Activated T-helper 1 cell treated with Interleukin-2 at 50 U/mL for 16 hours (primary cell): Measurements from ENCODE around the gene OR2B2.
"Not testable (repeated sequence)": the region's sequence is repeated elsewhere in the genome, so short reads cannot be mapped to it uniquely, and the experiment has no call there.

ENCODE experiments used
- DNase-seq: peaks from one replicate; pipeline ENCODE4 v3.0.0-alpha.2; 2020; ENCODE audit warnings: low read depth

Gene OR2B2

DNA sequence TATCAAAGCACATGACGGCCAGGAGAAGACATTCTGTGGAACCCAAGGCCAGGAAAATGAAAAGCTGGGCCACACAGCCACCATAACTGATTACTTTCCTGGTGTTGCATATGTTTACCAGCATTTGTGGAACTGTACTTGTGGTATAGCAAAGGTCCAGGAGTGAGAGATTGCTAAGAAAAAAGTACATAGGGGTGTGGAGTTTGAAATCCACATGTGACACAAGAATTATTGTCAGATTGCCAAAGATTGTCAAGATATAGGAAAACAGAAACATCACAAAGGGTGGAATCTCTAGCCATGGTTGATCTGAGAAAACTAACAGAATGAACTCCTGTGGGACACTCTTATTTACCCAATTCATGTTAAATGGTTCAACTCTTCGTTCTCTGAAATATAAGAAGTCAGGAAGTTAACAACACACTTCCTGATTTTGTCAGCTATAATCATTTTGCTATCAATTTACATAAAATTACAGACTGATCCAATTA is at the start of gene OR2B2:
TSS of gene OR2B2 (minus strand) at position 441 of the 491 bp plus-strand sequence. CDS start at position 364, 77 bp downstream.
- no peak for DNase-seq

DNA sequence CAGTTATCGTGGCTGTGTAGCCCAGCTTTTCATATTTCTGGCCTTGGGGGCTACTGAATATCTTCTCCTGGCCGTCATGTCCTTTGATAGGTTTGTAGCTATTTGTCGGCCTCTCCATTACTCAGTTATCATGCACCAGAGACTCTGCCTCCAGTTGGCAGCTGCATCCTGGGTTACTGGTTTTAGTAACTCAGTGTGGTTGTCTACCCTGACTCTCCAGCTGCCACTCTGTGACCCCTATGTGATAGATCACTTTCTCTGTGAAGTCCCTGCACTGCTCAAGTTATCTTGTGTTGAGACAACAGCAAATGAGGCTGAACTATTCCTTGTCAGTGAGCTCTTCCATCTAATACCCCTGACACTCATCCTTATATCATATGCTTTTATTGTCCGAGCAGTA is 45.3 kb upstream of the OR2B2 start:
- no peak for DNase-seq

DNA sequence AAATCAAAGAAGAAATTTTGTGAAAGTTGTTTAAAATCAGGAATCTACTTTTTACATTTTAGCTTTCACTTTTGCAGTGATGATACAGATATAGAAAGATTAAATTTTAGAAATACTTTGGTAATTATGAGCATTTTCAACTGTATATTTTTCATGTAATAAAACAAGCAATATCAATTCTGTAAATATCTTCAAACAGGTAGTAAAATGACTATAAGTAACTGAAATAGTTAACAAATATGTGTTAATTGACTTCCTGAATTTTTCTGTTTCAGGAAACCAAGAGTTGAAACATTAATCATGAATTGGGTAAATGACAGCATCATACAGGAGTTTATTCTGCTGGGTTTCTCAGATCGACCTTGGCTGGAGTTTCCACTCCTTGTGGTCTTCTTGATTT is 44.7 kb upstream of the OR2B2 start, which contains the start of gene OR2B6:
TSS of gene OR2B6 (plus strand) at position 301 of the 400 bp plus-strand sequence. CDS start at position 301, 0 bp downstream.
- no peak for DNase-seq

DNA sequence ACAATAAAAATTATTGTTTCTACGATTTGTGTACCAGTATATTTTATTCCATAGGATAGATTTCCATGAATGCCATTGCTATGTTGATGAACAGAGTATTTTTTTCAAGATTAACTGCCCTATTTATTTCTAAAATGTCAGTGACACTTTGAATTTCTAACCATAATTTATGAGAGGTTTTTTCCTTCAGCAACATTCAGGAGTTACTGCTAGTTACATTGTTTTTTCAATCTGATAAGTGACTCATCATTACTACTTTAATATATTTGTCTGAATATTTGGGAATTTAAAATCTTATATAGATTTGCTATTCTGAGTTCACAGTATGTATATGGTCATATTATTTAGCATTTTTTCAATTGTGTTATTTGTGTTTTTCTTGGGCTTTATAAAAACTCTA is 38.8 kb upstream of the OR2B2 start:
- DNase-seq, result no peak

DNA sequence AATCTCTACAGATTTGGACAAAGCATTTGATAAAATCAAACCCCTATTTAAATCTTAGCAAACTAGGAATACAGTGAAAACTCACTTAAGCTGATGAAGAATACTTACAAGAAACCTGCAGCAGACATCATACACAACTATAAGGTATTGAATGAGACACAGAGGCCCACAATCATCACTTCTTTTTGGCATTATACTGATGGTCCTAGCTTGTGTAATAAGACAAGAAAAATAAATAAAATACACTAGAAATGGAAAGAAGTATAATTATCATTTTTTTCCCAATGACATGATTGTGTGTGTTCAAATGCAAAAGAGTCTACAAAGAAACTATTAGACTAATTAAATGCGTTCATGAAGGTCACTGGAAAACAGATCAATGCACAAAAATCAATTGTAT is 36.0 kb upstream of the OR2B2 start:
- no peak for DNase-seq

DNA sequence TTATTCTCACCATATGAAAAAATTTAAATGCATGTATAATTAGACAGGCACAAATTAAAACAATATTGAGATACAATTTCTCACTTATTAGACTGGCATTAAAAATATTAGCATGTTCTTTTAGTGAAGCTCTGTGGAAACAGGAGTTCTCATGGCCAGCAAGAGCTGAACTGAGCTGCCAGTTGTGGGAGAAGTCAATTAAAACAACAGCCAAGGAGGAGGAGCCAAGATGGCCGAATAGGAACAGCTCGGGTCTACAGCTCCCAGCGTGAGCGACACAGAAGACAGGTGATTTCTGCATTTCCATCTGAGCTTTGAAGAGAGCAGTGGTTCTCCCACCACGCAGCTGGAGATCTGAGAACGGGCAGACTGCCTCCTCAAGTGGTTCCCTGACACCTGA is 30.9 kb upstream of the OR2B2 start:
- not testable (repeated sequence) for DNase-seq

DNA sequence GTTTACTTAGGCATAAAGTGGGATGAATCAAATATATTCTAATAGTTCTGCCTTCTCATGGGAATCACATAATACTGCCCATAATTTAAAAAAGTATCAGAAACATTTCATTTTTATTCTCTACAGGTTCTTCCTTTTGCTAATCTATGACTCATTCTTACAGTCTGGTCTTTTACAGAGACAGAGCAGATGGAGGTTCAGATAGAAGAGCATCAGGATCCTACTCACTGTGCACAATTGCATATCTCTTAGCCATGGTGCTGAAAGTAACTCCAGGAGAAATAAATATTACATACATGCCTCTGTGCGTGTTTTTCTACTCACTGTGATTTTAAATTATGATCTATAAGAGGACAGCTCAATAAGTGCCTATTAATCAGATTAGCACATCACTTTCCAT is 28.6 kb upstream of the OR2B2 start:
- DNase-seq, result no peak

DNA sequence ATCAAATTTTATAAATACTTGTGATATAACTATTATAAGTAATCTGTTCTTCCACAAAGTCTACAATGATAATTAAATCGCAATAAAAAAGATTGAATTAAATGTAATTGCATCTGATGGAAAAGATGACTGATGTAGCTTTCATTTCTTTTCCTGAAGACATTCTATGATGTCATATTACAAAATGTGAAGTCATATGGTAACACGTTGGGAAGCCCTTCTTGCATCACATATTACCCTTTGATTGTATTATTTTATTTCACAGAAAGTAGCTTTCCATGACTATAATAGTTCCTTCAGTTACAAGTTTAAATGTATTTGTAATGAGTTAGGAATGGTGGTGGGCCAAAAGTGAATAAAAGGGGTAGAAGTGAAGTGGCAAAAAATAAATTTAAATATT is 19.0 kb upstream of the OR2B2 start:
- DNase-seq, result no peak

DNA sequence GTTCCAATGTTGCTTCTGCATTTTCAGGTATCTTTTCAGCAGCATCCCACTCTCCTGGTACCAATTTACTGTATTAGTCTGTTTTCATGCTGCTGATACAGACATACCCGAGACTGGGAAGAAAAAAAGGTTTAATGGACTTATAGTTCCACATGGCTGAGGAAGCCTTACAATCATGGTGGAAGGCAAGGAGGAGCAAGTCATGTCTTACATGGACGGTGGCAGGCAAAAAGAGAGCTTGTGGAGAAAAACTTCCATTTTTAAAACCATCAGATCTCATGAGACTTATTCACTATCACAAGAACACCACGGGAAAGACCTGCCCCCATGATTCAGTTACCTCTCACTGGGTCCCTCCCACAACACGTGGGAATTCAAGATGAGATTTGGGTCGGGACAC is 17.7 kb upstream of the OR2B2 start:
- not testable (repeated sequence) for DNase-seq

DNA sequence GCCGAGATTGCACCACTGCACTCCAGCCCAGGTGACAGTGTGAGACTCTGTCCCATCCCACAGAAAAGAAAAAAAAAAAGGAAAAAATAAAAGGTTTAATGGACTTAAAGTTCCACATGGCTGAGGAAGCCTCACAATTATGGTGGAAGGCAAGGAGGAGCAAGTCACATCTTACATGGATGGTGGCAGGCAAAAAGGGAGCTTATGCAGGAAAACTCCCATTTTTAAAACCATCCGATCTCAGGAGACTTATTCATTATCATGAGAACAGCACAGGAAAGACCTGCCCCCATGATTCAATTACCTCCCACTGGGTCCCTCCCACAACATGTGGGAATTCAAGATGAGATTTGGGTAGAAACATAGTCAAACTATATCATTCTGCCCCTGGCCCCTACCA is 15.8 kb upstream of the OR2B2 start:
- not testable (repeated sequence) for DNase-seq

DNA sequence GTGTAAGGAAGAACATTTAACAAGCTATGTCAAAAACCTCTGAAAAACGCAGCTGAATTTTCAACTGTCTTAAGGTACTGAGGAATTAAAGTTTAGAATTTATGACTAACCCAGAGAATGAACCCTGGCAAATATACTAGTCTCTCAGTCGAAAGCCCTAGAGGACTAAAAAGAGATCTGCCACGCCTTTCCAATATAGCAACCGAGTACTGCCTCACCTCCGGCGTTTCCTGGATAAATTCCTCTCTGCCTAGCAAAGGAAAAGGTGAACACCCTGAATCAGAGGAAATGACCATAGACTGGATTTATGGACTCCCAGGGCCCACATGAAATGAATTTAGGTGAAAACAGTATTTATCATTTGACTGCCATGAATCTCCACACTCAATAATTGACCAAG is 12.0 kb upstream of the OR2B2 start:
- no peak for DNase-seq

DNA sequence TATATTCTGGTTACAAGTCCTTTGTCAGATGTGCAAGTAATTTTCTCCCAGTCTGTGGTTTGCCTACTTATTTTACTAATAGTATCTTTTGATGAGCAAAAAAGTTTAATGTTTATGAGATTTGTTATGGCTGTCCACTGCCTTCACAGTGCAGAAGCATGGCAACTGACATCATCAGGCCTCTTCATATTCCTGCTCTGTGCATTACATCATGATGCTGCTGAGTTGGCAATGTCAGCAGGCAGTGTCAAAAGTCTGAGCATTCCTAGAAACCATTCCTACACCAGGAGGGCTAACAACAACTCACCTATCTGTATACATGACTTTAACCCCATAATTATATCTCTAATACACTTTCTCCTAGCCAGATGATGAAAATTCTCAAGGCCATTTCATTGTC is 10.8 kb upstream of the OR2B2 start:
- DNase-seq, result no peak

DNA sequence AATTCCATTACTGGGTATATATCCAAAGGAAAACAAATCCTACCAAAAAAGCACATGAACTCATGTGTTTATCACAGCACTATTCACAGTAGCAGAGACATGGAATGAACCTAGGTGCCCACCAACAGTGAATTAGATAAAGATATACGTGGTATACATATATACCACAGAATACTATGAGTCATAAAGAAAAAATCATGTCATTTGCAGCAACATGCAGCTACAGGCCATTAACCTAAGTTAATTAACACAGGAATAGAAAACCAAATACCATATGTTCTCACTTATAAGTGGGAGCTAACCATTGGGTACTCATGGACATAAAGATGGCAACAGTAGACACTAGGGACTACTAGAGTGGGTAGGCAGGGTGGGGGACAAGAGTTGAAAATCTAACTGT is 4.2 kb downstream of the OR2B2 start:
- DNase-seq, result no peak

DNA sequence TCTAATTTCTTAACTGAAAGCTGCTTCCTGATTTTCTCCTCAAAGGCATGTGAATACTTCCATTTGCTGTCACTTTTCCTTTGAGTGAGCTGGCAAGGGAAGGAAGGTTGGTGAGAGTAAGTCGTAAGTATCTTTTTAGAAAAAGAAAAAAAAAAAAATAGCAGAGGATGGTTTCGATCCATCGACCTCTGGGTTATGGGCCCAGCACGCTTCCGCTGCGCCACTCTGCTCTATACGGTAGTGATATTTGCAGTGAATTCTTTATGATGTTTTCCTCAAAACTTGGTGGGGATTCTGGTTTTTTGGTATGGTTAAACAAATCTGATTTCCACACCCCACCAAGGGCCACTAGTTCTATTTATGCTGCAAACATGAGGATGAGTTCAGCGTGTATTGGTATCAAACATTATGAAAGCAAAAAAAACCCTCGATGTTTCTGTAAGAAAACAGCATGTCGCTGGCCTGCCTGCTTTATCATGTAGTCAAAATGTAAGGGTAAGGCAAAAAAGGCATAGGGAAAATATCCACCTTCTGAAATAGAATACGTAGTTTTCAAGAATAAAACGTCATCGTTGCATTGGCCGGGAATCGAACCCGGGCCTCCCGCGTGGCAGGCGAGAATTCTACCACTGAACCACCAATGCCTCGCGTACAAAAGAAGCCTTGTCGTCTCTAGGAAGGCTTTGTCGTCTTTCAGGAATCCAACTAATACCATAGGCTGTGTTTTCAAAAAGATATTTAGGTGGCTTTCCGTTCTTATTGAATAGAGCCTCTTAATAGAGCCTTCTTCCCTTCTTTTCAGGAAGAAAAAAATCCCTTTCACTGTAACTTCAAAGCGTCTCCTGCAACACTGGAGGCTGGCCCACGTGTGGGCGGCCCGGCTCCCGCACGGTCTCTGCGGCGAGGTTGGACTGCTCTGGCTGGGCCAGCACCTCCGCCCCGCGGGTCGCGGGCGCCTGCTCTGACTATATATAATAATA is 9.6 kb downstream of the OR2B2 start:
- DNase-seq, result peak; percentile 70

DNA sequence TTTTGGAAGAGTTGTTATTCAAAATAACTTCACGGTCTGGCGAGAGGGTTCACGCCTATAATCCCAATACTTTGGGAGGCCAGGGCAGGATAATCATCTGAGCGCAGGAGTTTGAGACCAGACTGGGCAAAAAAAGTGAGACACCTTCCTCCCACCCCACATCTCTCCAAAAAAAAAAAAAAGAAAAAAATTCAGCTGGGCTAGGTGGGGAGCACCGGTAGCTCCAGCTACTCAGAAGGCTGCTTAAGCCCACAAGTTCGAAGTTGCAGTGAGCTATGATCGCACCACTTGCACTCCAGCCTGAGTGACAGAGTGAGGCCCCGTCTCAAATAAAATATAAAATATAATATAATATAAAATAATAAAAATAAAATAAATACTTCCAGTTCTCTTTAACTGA is 10.4 kb downstream of the OR2B2 start:
- DNase-seq, result no peak

DNA sequence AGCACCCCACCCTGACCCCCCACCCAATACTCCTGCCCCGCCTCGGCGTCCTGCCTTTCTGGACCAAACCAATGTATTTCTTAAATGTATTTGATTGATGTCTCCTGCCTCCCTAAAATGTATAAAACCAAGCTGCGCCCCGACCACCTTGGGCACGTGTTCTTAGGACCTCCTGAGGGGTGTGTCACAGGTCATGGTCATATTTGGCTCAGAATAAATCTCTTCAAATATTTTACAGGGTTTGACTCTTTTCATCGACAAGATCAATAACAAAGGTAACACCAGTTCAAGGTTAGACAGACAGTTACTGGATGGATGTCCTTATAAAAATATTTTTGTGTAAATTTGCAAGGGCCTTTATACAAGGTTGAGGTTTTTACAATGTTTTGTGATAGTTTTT is 12.0 kb downstream of the OR2B2 start:
- DNase-seq, result not testable (repeated sequence)

DNA sequence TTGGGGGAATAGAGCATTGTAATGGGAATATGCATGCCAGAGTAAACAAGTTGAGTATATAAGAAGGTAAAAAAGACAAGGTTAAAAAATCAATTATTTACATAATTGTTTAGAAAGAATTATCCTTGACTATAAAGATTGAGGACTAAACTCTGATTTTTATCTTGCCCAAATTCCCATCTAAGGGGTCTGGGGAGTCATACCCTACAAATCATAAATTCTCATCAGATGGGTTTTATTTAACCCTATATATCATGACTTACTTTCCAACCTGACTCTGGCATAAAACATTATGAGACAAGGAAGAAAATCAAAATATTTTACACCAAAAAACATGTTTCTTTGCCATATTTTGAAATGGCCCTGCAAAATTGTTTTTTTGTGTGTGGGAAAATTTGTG is 12.7 kb downstream of the OR2B2 start:
- no peak for DNase-seq

DNA sequence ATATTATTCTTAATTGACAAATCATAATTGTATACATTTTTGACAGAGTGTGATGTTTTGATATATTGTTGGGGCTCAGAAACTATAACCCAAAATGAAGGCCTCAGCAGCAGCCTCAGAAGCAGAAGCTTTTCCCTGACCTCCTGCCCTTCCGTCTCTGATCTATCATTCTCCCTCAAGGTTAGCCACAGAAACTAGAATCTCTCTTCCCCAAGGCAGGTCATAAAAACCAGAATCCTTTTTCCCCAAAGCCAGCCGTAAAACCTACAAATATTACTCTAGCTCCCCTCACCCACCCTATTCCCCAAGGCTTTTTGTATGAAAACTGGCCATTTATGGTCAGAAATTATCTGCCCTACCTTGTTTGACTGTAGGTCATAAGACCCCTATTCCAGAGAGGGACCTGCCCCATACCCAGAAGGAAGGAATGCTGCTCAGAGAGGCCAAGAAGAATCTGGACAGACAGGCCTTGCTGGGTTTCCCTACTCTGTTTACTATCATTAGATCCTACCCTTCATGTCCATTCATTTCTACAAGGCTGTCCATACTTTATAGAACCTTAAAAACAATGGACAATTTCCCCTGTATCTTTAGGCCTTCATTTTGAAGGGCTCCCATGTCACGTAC is 14.5 kb downstream of the OR2B2 start:
- no peak for DNase-seq

DNA sequence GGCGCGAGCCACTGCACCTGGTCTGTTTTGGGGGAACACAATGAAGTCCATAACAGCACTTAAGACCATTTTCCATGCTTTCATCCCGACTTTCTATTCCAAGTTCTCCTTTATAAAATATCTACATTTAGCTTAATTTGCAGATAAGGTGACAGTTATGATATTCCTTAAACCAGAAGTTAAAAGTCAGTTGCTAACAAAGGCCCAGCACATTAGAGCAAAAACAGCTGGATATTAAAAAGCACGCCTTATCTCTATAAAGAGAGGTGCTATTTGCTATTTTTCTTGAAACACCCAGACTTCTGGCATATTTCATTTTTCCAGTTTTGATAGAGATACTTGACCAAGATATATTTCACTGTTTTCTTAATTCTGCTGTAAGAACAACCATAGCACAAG is 15.8 kb downstream of the OR2B2 start:
- no peak for DNase-seq

DNA sequence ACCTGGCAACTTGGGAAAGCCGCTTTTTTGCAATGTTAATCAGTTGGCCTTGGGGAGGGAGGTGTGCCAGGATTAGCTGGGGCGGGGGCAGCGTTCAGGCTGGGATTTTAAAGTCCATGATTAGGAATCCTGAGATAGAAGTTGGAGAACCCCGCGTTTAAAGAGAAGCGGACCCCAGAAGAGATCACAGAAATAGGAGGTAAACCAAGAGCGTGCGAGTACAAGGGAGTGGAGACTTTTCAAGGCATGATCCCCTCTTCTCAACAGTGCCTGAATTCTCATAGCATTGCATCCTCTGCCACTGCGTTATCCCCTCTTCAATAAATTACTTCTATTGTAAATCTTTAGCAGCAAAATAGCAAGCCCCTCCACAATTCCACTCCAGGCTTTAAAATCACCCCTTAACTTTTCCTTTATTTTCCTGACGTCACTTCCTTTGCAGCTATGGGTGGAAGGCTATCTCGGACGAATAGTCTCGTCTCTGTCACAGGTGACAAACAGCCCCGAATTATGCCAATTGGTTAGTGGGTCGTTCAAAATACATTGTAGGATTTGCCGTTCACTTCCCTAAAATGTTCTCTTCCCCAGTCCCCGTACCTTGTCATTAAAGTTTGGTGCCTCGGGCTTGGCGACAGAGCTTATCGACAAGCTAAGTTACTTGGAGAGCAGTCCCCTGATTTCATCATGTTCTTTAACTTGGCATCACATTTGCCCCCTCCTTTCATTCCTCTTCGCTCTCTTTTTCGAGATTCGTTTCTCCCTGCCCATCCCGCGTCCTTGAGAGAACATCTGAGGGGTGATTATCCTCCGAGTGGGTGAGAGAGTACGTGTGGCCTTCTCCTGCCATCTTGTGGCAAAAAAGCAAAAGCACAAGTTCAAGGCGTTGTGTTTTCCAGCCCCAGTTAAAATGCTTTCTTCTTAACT is 17.1 kb downstream of the OR2B2 start:
- peak; percentile 41 for DNase-seq

DNA sequence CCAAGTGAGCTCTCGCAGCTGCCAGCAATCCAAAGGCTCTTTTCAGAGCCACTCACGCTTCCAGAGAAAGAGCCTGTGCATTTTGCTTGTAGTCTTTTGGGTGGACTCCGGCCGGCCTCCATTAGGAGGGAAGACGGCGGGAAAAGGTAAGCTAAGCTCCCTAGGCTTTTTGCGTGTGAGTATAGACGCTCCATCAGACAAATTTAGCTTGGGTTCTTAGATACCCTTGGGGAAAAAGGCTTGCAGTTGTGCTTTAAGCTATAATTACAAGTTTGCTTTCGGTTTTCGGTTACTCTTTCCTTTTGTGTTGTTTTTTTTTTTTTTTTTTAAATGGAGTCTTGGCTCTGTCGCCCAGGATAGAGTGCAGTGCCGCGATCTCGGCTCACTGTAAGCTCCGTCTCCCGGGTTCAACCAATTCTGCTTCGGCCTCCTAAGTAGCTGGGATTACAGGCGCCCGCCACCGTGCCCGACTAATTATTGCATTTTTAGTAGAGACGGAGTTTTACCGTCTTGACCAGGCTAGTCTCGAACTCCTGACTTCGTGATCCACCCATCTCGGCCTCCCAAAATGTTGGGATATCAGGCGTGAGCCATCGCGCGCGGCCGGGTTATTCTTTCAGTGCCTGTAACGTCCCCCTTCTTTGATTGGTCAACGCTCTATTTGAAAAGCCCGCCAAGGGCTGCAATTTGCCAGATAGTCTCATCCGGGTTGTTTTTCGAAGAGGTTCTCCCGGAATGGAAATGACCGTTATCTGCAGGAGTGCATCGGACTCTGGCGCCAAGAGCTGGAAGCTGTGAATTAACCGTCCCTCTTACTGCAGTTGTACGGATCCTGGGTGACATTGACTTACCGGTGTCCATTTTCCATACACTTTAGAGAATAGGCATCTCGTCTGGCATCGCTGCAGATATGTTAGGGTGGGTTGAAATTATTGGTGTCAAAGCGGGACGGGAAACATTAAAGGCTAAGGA is 18.1 kb downstream of the OR2B2 start:
- DNase-seq, result peak; percentile 49
